Fibroblast of lung (primary cell): ENCODE results near the gene ZFYVE28. TPM values are rescaled to one million over a fixed set of nuclear protein-coding genes. Genes with fewer than 3 reads are reported as not detected.

ENCODE experiments used
- DNase-seq, 2 donors: peaks; one replicate each; pipeline versions ENCODE4 v3.0.0 to v3.0.0-alpha.2; 2010; ENCODE audit warnings: low read depth in 2 of 2
- H2AFZ ChIP-seq: 2 replicates; pipeline ENCODE4 v1.5.1; 2012; ENCODE audit warnings: low read length, control low read depth, inconsistent platforms
- H3K27ac ChIP-seq: 2 replicates; pipeline ENCODE4 v1.5.1; 2011; ENCODE audit warnings: low read length, control low read depth; ENCODE audit not compliant: insufficient read depth
- H3K27me3 ChIP-seq: 2 replicates; pipeline ENCODE4 v1.5.1; 2011; ENCODE audit warnings: mild to moderate bottlenecking, low read length; ENCODE audit not compliant: control insufficient read depth, insufficient read depth
- H3K36me3 ChIP-seq: 2 replicates; pipeline ENCODE4 v1.5.1; 2011; ENCODE audit warnings: low read length; ENCODE audit not compliant: control insufficient read depth, insufficient read depth
- H3K4me1 ChIP-seq: 2 replicates; pipeline ENCODE4 v1.5.1; 2011; ENCODE audit warnings: low read length; ENCODE audit not compliant: control insufficient read depth, insufficient read depth; ENCODE audit errors: extremely low read depth
- H3K4me2 ChIP-seq: 2 replicates; pipeline ENCODE4 v1.5.1; 2011; ENCODE audit warnings: low read length, control low read depth; ENCODE audit not compliant: insufficient read depth; ENCODE audit errors: extremely low read depth
- H3K4me3 ChIP-seq, 4 experiments: fragments of 200-600 bp in 1 of 4; sonication (generic) in 1 of 4; replicated peaks in 1 of 4; 2 replicates each; pipeline ENCODE4 v1.5.1; 2011 to 2016; ENCODE audit warnings: low read length in 4 of 4, low read depth in 3 of 4, mild to moderate bottlenecking in 3 of 4, control low read depth in 2 of 4, inconsistent platforms in 1 of 4, mixed read lengths in 1 of 4; ENCODE audit not compliant: insufficient read depth in 1 of 4; ENCODE audit errors: control extremely low read depth in 1 of 4
- H3K79me2 ChIP-seq: 2 replicates; pipeline ENCODE4 v1.5.1; 2012; ENCODE audit warnings: mild to moderate bottlenecking, low read length, inconsistent platforms; ENCODE audit not compliant: control insufficient read depth, insufficient read depth
- H3K9ac ChIP-seq: 2 replicates; pipeline ENCODE4 v1.5.1; 2011; ENCODE audit warnings: mild to moderate bottlenecking, low read length, control low read depth; ENCODE audit not compliant: insufficient read depth
- H3K9me3 ChIP-seq: 2 replicates; pipeline ENCODE4 v1.5.1; 2012; ENCODE audit warnings: low read depth, low read length; ENCODE audit not compliant: control insufficient read depth, insufficient read depth
- H4K20me1 ChIP-seq: 2 replicates; pipeline ENCODE4 v1.5.1; 2011; ENCODE audit warnings: low read length; ENCODE audit not compliant: control insufficient read depth, insufficient read depth; ENCODE audit errors: extremely low read depth
- CTCF ChIP-seq, 2 donors: IDR thresholded peaks in 1 of 2; conservative IDR thresholded peaks in 1 of 2; 1 replicate in 1 of 2; 2 replicates in 1 of 2; pipeline ENCODE4 v1.5.1; 2011 to 2012; ENCODE audit warnings: low read length in 2 of 2, control low read depth in 1 of 2, inconsistent platforms in 1 of 2, low read depth in 1 of 2, mild to moderate bottlenecking in 1 of 2
- EZH2 ChIP-seq: IDR thresholded peaks from 2 replicates; pipeline ENCODE4 v1.5.1; 2012; ENCODE audit warnings: low read length, control low read depth, mild to moderate bottlenecking; ENCODE audit errors: missing control alignments
- polyA plus RNA-seq, 2 donors: library from polyadenylated mRNA; depleted of rRNA in 1 of 2; stranded (reverse) in 1 of 2; unstranded in 1 of 2; fragments of >200 nt; gene quantifications; 2 replicates each; pipeline ENCODE4 v1.2.1, GENCODE V29; 2011 to 2012; ENCODE audit warnings: missing spikeins in 1 of 2
- total RNA-seq: library from RNA; depleted of rRNA; stranded (reverse); fragments of >200 nt; gene quantifications from 2 replicates; pipeline ENCODE4 v1.2.1, GENCODE V29; 2014

Gene ZFYVE28
- total and polyA plus RNA-seq, 2 donors (not counting 1 experiment from before 2014, with no cell fraction given), result 2.4 to 11.6 TPM

- H3K79me2 ChIP-seq, result no peaks in the 10 kb centered on the region
- no peak for DNase-seq
- no peaks in the 10 kb centered on the region for H3K9me3 ChIP-seq
- no peaks in the 10 kb centered on the region for H3K36me3 ChIP-seq
- H2AFZ ChIP-seq, result no peak overlapping the region
- TF ChIP-seq EZH2 (no peak), CTCF (conservative IDR thresholded peaks at IDR 0.05 in 1 of 2, IDR thresholded peaks at IDR 0.05 in 1 of 2; ENCODE audit: low read depth in 1 of 2, low read length in 2 of 2) (no peak)
- H3K4me2 ChIP-seq, result no peak overlapping the region
- H3K4me1 ChIP-seq, result no peaks in the 10 kb centered on the region
- H3K4me3 ChIP-seq, result no peak overlapping the region
- no peaks in the 10 kb centered on the region for H4K20me1 ChIP-seq
- no peak overlapping the region for H3K27ac ChIP-seq
- H3K27me3 ChIP-seq, result no peaks in the 10 kb centered on the region
- no peak overlapping the region for H3K9ac ChIP-seq
Observed at GRCh38 chr4:2372488-2373030, 45.9 kb downstream of the ZFYVE28 start.

DNA sequence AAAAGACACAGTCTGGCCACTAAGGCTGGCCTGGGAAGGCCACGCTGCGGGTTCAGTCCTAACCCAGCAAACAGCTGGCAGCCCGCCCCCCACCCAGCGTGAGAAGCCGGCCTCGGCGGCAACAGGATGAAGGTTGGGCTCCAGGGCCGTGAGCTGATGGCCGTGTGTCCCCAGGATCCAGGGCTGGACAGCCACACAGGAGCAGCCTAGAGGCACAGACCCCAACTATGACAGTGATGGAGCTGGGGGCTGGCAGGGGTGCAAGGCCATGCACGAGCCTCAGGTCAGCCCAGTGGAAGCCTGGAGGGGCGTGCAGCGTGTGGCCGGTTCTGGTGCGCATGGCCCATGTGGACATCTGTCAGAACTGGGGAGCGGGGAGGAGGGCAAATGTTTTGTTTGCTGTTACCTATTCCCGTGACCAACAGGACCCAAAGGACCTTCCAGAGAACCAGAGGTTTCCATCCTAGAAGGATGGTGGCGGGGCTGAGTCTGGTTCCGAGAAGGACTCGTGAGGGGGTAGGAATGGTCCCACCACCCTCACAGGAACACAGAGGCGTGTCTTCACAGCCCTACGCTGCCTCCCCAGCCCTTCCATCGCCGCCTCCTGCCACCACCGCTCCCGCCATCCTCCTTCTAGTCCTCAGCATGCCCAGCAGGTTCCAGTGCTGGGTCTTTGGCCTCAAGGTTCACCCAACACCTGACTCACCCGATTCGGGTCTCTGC is 46.5 kb downstream of the ZFYVE28 start:
- Histone ChIP-seq H3K4me1 (no peaks in the 10 kb centered on the region), H3K4me3 (no peak overlapping the region), H3K9ac (no peak overlapping the region), H4K20me1 (no peaks in the 10 kb centered on the region), H3K9me3 (no peaks in the 10 kb centered on the region), H3K27me3 (no peaks in the 10 kb centered on the region), H2AFZ (no peak overlapping the region), H3K36me3 (no peaks in the 10 kb centered on the region), H3K79me2 (no peaks in the 10 kb centered on the region), H3K27ac (no peak overlapping the region), H3K4me2 (no peak overlapping the region)
- DNase-seq, result no peak
- TF ChIP-seq EZH2, result no peak

GRCh38 chr4:2370597-2371320 is 47.7 kb downstream of the ZFYVE28 start:
- no peaks in the 10 kb centered on the region for H3K9me3 ChIP-seq
- no peak overlapping the region for H3K4me2 ChIP-seq
- no peaks in the 10 kb centered on the region for H3K4me1 ChIP-seq
- no peak overlapping the region for H3K9ac ChIP-seq
- H2AFZ ChIP-seq, result no peak overlapping the region
- no peak for TF ChIP-seq EZH2
- TF ChIP-seq CTCF (conservative IDR thresholded peaks at IDR 0.05 in 1 of 2, IDR thresholded peaks at IDR 0.05 in 1 of 2; ENCODE audit: low read depth in 1 of 2, low read length in 2 of 2), result no peak
- no peak overlapping the region for H3K27ac ChIP-seq
- H3K27me3 ChIP-seq, result no peaks in the 10 kb centered on the region
- H3K4me3 ChIP-seq, result no peak overlapping the region
- DNase-seq, result no peak
- H4K20me1 ChIP-seq, result no peaks in the 10 kb centered on the region
- no peaks in the 10 kb centered on the region for H3K79me2 ChIP-seq
- H3K36me3 ChIP-seq, result no peaks in the 10 kb centered on the region
